ENCODE results near the gene OSBPL2.

OSBPL2 gene

GRCh38 chr20:62282877-62283503 is 44.7 kb downstream of the OSBPL2 start:
- no peak overlapping the region for H3K4me3 ChIP-seq (ENCODE audit: low read depth, low read length)
- DNase-seq (ENCODE audit: low read depth) = no peak
- TF ChIP-seq, protein P1, sequence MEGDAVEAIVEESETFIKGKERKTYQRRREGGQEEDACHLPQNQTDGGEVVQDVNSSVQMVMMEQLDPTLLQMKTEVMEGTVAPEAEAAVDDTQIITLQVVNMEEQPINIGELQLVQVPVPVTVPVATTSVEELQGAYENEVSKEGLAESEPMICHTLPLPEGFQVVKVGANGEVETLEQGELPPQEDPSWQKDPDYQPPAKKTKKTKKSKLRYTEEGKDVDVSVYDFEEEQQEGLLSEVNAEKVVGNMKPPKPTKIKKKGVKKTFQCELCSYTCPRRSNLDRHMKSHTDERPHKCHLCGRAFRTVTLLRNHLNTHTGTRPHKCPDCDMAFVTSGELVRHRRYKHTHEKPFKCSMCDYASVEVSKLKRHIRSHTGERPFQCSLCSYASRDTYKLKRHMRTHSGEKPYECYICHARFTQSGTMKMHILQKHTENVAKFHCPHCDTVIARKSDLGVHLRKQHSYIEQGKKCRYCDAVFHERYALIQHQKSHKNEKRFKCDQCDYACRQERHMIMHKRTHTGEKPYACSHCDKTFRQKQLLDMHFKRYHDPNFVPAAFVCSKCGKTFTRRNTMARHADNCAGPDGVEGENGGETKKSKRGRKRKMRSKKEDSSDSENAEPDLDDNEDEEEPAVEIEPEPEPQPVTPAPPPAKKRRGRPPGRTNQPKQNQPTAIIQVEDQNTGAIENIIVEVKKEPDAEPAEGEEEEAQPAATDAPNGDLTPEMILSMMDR (IDR thresholded peaks at IDR 0.05; ENCODE audit: insufficient read depth, low read depth, low read length, missing control alignments) = no peak

- DNase-seq (ENCODE audit: low read depth) = no peak
- no peak overlapping the region for H3K4me3 ChIP-seq (ENCODE audit: low read depth, low read length)
- TF ChIP-seq, protein P1 (IDR thresholded peaks at IDR 0.05; ENCODE audit: insufficient read depth, low read depth, low read length, missing control alignments) = no peak
Measured at GRCh38 chr20:62284448-62284847, 46.1 kb downstream of the OSBPL2 start.

DNA sequence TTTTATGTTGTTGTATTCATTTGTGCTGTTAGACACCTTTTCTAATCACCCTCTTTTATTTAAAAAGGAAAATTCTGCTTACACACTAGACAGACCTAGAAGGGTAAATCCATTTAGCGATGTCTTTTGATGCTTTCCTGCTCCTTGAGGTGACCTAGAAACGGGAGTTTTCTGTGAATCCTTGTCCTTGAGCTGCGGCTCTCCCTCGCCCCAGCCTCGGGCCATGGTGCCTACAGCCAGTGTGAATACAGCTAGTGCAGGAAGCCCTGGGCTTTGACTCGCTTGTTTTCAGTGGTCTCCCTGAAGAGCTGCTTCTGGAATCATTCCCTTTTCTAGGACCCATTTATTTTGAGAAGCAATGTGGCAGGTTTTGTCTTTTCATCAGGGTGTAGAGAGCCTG is 46.8 kb downstream of the OSBPL2 start:
- TF ChIP-seq, protein P1 (IDR thresholded peaks at IDR 0.05; ENCODE audit: insufficient read depth, low read depth, low read length, missing control alignments) = no peak
- H3K4me3 ChIP-seq (ENCODE audit: low read depth, low read length) = no peak overlapping the region
- DNase-seq (ENCODE audit: low read depth) = no peak

GRCh38 chr20:62285722-62286121 is 47.4 kb downstream of the OSBPL2 start:
- no peak for DNase-seq (ENCODE audit: low read depth)
- no peak overlapping the region for H3K4me3 ChIP-seq (ENCODE audit: low read depth, low read length)
- TF ChIP-seq, protein P1 (IDR thresholded peaks at IDR 0.05; ENCODE audit: insufficient read depth, low read depth, low read length, missing control alignments) = no peak

DNA sequence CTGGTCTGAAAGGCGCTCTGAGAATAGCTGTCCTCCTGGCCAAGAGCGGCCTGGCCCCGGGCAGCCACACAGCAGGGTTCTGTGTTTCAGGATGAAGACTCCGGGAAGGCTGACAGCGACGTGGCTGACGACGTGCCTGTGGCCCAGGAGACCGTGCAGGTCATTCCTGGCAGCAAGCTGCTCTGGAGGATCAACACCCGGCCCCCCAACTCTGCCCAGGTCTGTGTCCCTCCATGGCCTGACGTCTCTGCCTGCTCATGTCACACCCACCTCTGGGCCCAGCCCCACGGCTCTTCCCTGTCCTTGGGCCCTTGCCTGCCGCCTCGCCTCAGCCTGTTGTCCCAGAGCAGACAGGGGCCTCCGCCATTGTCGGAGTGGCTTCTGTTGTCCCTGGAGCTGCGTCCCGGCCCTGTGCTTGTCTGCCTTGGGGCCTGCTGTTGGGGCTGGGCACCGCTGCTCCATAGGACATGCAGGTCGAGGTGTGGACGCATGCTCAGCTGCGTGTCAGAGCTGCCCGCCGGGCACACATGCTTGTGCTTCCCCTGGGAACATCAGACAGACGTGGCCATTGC is 48.3 kb downstream of the OSBPL2 start:
- DNase-seq (ENCODE audit: low read depth) = no peak
- no peak overlapping the region for H3K4me3 ChIP-seq (ENCODE audit: low read depth, low read length)
- TF ChIP-seq, protein P1 (IDR thresholded peaks at IDR 0.05; ENCODE audit: insufficient read depth, low read depth, low read length, missing control alignments) = no peak

GRCh38 chr20:62287129-62287528 is 48.8 kb downstream of the OSBPL2 start:
- no peak for DNase-seq (ENCODE audit: low read depth)
- H3K4me3 ChIP-seq (ENCODE audit: low read depth, low read length) = no peak overlapping the region
- TF ChIP-seq, protein P1 (IDR thresholded peaks at IDR 0.05; ENCODE audit: insufficient read depth, low read depth, low read length, missing control alignments) = no peak

Data from GM12865 (cell line).